Measurements from ENCODE around the gene PCSK4. TPM values are rescaled to one million over a fixed set of nuclear protein-coding genes. Genes with fewer than 3 reads are reported as not detected.

Gene PCSK4
- total and polyA plus RNA-seq, 12 donors: 0.38 to 3.9 (median 1.4) TPM

GRCh38 chr19:1528596-1529429, 38.7 kb upstream of the PCSK4 start:
- Histone ChIP-seq H3K9me3 (no peaks in the 10 kb centered on the region), H3K27me3 (peaks cover 18 to 70% (median 54%) of the 10 kb centered on the region in 7 donors), H3K36me3 (no peaks in the 10 kb centered on the region), H3K27ac (no peak overlapping the region), H3K4me1 (no peaks in the 10 kb centered on the region), H3K4me3 (no peak overlapping the region)
- WGBS, 2 donors: 73 to 77% methylated on average over 22 to 23 of the region's 23 CpGs
- DNase-seq (no peak), ATAC-seq (no peak)
- no peak for TF ChIP-seq CTCF (IDR thresholded peaks at IDR 0.05)
- intact Hi-C loops (cut with DNase I): loop anchor here in 1 of 10 donors (10.0 kb wide), 1 partner anchor 214 kb away; no protein-coding TSS in a partner anchor

GRCh38 chr19:1527650-1528309, 37.6 kb upstream of the PCSK4 start:
- intact Hi-C loops (cut with DNase I): loop anchor here in 1 of 10 donors (10.0 kb wide), 1 partner anchor 213 kb away; no protein-coding TSS in a partner anchor
- H3K27me3 ChIP-seq: peaks cover 26 to 73% (median 64%) of the 10 kb centered on the region in 7 donors
- ATAC-seq: peak in 1 of 8 donors; percentile 16
- no peaks in the 10 kb centered on the region for H3K36me3 ChIP-seq
- no peak for TF ChIP-seq CTCF (IDR thresholded peaks at IDR 0.05)
- H3K4me3 ChIP-seq: no peak overlapping the region
- DNase-seq: no peak
- no peaks in the 10 kb centered on the region for H3K9me3 ChIP-seq
- H3K4me1 ChIP-seq: no peaks in the 10 kb centered on the region
- WGBS, 2 donors: 82 to 86% methylated on average over 27 of the region's 27 CpGs
- H3K27ac ChIP-seq: no peak overlapping the region

- ATAC-seq: no peak
- Histone ChIP-seq H3K9me3 (no peaks in the 10 kb centered on the region), H3K36me3 (no peaks in the 10 kb centered on the region), H3K27ac (no peak overlapping the region), H3K4me3 (no peak overlapping the region), H3K27me3 (peaks cover 26 to 71% (median 68%) of the 10 kb centered on the region in 7 donors), H3K4me1 (peaks cover 0 to under 1% (median 0%) of the 10 kb centered on the region in 9 donors)
- 80 to 83% methylated on average over 18 of the region's 18 CpGs for WGBS, 2 donors
- DNase-seq: no peak
- intact Hi-C loops (cut with DNase I): loop anchor here in 1 of 10 donors (10.0 kb wide), 1 partner anchor 212 kb away; no protein-coding TSS in a partner anchor
- TF ChIP-seq CTCF (IDR thresholded peaks at IDR 0.05): no peak
Measured at GRCh38 chr19:1526979-1527649, 37.0 kb upstream of the PCSK4 start.
